MV-4-11 (cell line): Measurements from ENCODE around the gene PREX1.
"Not testable (repeated sequence)": the region's sequence is repeated elsewhere in the genome, so short reads cannot be mapped to it uniquely, and the experiment has no call there.

Source experiments
- DNase-seq: peaks from one replicate; lab custom pipeline; 2025; lab: John Stamatoyannopoulos, UW

PREX1 gene

GRCh38 chr20:48812114-48812513 is 15.7 kb downstream of the PREX1 start:
- DNase-seq: not testable (repeated sequence)

DNA sequence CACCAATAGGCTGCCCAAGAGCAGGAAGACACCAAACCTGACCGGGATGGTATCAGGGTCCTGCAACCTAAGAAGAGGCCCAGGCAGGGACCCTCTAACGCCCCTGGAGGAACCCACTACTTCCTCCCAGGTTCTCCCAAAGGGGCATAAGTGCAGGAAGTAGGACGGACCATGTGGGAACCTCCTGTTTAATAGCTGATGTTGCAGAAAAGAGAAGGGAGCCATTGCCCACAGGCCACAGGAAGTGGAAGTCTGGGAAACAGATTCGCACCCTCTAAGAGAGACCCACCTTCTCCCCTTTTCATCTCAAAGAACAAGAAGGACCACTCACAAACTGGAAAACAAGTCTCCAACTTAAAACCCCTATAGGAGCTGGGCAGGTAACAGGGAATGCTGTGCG is 18.1 kb downstream of the PREX1 start:
- no peak for DNase-seq

DNA sequence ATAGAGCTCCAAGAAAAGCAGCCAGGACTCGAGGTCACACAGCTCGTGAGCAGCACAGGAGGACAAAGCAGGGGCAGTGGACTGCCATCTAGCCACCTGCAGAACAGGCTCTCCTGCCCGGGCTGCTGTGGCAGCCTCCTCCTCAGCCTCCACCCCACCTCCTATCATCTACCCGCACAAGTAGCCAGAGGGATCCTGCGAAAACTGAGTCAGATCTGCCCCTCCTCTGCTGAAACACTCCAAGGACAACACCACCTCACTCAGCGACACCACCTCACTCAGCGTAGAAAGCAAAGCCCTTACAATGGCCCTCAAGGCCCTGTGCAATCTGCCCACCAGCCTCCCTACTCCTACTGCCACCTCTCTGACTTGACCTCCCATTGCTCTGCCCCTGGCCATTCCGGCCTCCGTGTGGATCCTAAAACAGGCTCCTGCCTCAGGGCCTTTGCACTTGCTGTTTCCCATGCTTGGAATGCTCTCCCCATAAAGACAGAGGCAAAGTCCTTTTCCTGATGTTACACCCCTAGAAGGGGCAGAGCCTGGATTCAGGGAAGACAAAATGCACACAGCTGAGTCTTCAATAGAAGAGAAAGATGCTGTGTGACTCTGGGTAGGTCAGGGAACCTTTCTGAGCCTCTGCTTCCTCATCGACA is 19.3 kb downstream of the PREX1 start:
- no peak for DNase-seq

DNA sequence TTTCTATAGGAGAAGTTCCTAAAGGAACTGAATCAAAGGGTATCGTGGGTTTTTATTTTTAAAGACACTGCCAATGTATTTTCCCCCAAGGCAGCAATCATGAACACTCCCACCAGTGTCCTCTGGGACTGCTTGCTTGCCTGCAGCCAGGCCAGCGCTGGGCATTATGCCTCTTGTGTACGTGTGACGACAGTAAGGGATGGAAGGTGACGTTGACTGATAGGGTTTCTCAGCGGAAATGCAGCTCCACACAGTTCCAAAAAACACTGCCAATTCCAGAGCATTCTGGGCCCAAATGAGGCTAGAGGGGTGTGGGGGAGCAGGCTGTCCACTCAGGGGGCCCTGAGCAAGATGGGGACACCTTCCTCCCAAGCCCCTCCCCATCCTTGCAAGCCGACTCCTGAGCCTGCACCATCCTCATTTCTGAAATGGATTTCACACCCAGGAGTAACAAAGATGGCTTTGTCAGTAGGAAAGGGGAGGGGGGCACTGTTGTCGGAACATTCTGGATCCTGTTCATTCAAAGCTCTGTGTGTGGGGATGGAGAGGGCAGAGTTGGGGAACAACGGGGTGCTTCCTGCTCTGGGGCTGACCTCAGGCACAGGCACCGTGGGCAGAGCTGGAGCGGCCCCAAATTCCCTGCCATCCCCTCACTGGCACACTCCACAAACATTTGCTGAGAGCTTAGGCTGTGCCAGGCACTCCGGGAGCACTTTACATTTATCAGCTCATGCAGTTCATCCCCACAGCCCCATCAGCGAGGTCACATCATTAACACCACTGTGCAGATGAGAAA is 20.0 kb downstream of the PREX1 start:
- DNase-seq: no peak

GRCh38 chr20:48807051-48807450 is 20.7 kb downstream of the PREX1 start:
- no peak for DNase-seq

- DNase-seq: no peak
These were observed 22.1 kb downstream of the PREX1 start for GRCh38 chr20:48805716-48806115.

DNA sequence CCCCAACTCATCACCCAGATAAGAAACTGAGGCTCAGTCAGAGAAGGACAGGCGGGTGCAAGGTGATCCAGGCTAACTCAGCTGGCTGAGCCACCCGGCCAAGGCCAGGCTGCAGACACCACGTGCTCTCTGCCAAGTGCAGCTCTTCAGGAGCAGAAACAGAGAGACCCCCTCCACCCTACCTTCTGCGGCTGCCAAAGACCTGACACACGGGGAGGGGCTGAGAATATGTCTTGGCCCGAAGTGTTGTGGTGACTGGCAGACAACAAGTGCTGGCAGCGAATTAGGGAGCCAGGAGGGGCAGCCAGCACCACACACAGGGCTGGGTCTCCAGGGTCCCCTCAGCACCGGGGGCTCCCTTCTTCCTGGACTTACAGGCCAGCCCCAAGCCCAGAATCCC is 22.5 kb downstream of the PREX1 start:
- no peak for DNase-seq

GRCh38 chr20:48804300-48804980 is 23.4 kb downstream of the PREX1 start:
- no peak for DNase-seq

DNA sequence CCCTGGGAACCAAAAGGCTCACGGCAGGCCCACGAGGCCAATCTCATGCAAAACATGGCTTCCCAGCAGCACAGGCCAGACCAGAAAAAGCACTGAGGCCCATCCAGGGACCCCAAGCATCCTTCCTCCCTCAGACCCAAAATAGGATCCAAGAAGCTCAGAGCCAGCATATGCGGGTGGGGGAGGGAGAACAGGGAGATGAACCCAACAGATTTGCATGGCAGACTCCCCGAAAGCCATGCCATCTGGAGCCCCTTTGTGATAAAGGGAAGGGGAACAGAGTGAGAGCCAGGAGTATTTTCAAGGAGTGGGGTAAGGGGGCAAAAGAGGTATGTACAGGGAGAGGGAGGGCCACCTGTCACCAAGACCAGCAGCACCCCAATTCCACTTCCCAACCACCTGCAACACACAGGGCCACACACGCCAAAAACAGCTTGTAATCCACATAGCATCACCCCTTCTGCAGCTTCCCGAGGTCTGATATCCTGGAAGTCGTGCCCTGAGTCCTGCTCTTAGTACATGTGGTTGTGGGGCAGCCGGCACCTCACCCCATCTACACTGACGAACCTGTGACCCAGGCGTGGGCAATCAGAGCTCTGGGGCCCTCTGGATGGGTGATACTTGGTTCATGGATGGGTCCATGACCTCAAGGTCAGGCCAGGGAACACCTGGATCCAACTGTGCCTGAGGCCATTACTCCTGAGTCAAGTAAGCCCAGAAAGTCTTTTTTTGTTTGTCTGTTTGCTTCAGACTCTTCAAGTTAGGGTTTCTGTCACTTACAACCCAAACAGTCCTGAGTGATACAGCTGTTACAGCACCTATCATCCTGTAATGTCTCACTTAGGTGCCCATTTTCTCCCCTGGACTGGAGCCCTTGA is 24.4 kb downstream of the PREX1 start:
- DNase-seq: no peak

GRCh38 chr20:48802647-48803046 is 25.2 kb downstream of the PREX1 start:
- no peak for DNase-seq

GRCh38 chr20:48802216-48802615 is 25.6 kb downstream of the PREX1 start:
- no peak for DNase-seq

- DNase-seq: no peak
These were observed 26.6 kb downstream of the PREX1 start for GRCh38 chr20:48801197-48801596.

- no peak for DNase-seq
These were observed 27.6 kb downstream of the PREX1 start for GRCh38 chr20:48800177-48800576.

- peak; percentile 29 for DNase-seq
These were observed 28.3 kb downstream of the PREX1 start for GRCh38 chr20:48799328-48800105.

- no peak for DNase-seq
These were observed 29.7 kb downstream of the PREX1 start for GRCh38 chr20:48797850-48798747.

- peak; percentile 73 for DNase-seq
These were observed 30.4 kb downstream of the PREX1 start for GRCh38 chr20:48797275-48797825.

- no peak for DNase-seq
These were observed 32.1 kb downstream of the PREX1 start for GRCh38 chr20:48795732-48796131.

DNA sequence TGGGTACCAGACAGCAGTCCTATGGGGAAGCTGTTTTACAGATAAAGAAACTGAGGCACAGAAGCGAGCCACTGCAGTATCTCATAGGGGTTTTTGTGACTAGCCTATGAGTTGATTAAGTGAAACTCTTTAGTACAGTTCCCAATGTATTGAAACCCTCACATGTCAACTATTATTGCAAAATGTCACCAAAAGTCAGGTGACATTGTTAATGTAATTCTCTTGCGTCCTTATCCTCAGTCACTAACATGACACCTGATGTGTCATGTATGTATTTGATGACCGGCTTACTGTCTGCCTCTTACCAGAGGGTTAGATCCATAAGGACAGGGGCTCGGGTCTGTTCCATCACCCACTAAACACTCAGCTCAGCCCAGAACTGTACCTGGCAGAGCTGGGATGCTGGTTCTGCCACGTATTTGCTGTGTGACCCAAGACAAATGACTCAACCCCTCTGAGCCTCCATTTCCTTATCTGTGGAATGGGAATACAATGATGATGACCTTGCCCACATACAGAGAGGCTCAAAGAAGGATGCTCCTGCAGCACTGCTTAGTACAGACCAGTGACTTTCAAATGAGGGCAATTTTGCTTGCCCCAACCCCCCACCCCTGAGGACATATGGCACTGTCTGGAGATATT is 32.9 kb downstream of the PREX1 start:
- DNase-seq: no peak

GRCh38 chr20:48794360-48794759 is 33.4 kb downstream of the PREX1 start:
- DNase-seq: no peak
